Forelimb muscle (tissue), 1 donor: ENCODE measurements around the gene MIS12. TPM values are rescaled to one million over a fixed set of nuclear protein-coding genes. Genes with fewer than 3 reads are reported as not detected.

Experiments used
- DNase-seq: peaks from one replicate; pipeline ENCODE4 v3.0.0-alpha.2; 2013; ENCODE audit warnings: low read depth
- polyA plus RNA-seq: library from polyadenylated mRNA; unstranded; fragments of 120-200 nt; gene quantifications from one replicate; pipeline ENCODE4 v1.2.1, GENCODE V29; 2013; ENCODE audit not compliant: insufficient read length

The MIS12 gene
- polyA plus RNA-seq, 1 donor: 21.8 TPM

DNA sequence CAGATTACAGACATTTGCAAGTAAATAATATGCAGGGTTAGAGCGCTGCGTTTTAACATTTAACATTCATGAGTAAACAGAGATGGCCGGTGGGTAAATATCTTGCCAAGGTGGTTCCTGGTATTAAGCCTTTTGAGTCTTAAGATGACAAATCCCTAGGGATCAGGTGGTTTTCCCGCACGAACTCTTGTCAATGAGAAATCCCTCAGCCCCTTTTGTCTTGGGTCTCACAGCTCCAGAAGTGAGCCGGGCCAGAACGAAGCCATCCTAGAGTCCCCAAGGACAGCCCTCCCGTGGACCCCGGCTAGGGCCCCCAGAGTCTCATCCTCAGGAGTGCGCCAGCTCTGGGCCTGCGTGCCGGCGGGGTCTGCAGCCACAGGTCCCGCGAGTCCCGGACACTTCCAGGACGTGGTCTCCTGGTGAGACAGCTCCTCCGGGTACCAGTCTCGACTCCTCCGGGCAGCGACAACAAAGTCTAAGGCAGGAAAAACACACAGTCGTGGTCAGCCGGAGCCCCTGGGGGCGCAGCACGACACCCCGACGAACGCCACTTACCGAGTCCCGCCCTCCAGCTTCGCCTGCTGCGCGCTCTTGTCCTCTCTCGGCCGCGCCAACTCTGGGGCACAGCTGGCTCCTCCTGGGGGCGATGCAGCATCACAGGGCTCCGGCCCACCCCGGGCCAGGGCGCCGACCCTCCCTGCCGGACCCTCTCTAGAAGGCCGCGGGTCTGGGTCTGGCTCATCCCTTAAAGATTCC is 13.3 kb downstream of the MIS12 start:
- DNase-seq: no peak

DNA sequence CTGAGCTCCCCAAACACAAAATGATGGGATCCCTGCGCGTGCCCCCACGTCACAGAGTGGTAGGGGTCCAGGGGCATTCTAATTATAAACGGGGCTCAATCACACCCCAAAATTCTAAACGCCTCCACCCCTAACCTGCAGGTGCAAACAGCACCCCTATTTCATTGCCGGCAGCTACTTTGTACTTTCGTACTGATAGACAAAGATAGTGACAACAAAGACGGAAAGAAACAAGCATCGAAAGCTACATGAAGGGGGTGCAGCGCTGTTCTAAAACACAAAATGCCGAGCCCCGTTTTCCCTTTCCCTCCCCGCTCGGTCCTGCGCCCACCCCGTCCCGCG is 13.9 kb downstream of the MIS12 start:
- DNase-seq: no peak

DNA sequence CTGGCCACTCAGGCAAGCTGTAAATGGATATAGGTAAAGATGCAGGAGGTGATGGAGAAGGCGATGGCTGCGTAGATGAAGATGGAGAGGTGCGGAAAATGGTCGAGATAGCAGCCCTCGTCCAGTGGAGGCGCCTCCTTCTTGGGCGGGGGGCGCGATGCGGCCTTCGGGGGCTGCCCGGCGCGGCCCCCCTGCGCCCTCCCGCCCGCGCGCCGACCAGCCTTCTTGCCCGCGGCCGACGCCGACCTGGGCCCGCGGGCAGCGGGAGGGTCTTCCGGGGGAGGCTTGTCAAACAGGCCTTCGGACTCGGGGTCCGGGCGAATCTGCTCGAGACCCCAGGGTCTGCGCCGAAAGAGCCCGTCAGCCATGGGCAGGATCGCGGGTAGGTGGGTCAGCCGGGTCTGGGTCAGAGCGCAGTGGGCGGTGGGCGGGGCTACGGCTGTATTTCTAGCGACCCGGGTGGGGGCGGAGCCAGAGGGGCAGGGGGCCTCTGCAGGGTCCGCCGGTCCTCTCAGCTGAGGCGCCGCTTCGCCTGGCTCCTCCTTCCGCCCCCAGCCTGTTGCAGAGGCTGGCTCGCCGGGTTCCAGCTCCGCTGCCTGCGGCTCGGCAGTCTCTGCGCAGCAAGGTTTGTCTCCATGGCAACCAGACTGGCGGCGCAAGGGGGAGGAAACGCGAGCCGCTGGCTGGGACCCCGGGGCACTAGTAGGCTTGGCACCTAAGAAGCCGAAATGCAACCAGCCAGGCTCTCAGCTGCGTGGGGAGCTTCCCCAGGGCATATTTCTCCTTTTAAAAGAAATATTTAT is 14.4 kb downstream of the MIS12 start:
- DNase-seq: peak; percentile 72

DNA sequence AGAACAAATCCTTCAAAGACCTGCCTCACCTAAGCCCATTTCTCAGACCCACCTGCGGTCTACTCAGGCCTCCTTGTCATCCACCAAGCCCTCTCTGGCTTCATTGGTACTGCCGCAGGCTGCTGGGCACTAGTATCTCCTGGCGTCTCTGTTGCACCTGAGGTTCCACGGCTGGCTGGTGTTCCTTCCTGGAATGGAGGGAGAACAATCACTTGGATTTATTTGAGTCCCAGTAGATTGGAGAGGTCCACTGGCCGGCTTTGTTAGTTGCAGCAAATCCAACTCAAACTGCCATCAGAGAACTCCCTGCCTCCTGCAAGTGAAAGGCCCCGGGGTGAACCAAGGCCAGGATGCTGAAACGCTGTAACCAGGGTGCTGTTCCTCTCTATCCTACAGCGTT is 15.3 kb downstream of the MIS12 start:
- no peak for DNase-seq

DNA sequence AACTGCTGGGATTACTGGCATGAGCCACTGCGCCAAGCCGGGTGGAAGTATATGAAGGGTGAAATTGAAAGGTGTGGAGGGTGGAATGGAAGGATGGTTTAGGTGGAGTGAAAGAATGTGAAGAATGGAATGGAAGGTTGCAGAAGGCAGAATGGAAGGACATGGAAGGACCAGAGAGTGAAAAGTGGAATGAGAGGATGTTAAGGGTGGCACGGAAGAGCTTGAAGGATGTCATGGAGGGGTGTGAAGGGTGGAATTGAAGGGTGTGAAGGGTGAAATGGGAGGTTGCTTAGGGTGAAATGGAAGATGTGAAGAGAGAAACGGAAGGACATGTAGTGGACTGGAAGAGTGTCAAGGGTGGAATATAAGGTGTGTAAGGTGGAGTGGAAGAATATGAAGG is 16.2 kb downstream of the MIS12 start:
- no peak for DNase-seq

DNA sequence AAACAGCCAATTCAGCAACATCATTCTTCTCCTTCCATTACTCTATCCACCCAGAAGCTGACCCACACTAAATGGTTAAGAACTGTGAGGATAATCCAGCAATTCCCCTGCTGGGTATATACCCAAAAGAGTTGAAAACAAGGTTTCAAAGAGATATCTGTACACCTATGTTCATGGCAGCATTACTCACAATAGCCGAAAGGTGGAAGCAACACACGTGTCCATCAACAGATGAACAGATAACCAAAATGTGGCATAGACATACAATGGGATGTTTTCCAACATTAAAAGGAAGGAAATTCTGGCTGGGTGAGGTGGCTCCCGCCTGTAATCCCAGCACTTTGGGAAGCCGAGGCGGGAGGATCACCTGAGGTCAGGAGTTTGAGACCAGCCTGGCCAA is 19.9 kb downstream of the MIS12 start:
- no peak for DNase-seq

DNA sequence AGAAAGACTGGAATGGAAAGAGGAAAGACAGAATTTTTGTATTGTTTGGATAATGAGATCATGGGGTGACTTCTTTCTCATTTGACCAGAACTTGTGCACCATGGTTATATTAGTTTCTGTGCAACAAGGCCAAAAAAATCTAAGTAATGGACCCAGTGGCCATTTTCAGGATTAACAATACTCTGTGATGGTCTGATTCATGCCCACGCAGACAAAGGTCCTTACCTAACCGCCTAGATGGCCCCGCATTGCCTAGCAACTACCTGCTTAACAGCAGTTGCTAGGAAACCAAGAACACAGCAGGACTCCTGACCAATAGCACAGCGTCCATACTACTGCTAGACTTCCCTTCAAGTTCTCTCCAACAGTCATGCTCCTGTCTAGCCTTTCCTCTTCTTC is 22.4 kb downstream of the MIS12 start:
- DNase-seq: no peak

DNA sequence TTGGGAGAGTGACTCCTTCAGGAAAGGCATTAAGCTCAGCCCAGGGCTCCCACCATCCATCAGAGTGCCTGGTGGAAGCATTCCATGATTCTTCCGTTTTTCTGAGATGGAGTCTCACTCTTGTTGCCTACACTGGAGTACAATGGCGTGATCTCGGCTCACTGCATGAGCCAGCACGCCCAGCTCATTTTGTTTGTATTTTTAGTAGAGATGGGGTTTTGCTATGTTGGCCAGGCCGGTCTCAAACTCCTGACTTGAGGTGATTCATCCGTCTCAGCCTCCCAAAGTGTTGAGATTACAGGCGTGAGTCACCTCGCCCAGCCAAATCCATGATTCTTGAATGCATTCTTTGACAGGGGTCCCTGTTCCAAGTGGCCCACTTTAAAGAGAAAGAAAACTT is 23.1 kb downstream of the MIS12 start:
- no peak for DNase-seq

DNA sequence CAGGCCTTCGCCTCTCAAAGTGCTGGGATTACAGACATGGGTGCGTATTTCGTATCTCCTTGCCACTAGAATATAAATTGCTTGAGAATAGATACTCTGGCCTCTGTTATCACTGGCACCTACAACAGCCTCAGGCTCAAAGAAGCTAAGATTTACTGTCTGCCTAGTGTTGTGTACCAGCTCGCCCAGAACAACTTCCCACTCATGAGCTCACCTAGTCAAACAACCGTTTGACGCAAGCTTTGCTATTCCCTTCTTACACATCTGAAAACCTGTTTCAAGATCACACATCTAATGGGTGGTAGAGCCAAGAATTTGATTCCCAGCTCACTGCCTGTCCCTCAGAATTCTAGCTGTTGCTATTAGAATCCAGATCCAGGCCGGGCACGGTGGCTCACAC is 24.4 kb downstream of the MIS12 start:
- no peak for DNase-seq

DNA sequence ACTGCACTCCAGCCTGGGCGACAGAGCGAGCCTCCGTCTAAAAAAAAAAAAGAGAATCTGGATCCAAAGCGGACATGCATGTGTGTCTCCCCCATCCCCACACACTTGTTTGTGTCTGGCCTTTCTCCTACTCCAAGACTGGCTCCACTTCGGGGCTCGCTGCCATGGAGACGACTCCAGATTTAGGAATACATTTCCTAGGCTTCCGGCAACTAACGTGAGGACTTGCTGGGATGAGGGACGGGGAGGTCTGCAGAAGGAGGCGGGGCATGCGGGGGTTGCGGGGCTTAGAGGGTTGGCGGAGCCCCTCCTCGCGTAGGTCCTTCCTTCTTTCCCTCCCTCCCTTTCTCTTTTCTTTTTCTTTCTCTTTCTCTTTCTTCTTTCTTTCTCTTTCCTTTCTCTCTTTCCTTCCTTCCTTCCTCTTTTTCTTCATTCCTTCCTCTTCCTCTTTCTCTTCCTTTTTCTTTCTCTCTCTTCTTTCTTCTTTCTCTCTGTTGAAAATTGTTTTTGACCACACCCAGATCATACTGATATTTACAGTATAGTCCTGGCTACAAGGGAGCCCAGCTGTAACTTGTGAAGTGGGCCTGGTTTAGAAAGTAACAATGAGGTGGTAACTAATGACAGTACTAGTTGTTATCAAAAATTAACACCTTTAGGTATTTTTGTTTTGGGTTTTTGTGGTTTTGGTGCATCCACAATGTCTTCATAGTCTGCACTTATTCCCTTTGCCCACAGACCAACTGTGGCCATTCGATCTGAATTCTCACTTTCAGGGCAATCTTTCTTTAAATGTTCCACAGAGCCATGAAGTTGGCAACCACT is 25.2 kb downstream of the MIS12 start:
- DNase-seq: no peak

DNA sequence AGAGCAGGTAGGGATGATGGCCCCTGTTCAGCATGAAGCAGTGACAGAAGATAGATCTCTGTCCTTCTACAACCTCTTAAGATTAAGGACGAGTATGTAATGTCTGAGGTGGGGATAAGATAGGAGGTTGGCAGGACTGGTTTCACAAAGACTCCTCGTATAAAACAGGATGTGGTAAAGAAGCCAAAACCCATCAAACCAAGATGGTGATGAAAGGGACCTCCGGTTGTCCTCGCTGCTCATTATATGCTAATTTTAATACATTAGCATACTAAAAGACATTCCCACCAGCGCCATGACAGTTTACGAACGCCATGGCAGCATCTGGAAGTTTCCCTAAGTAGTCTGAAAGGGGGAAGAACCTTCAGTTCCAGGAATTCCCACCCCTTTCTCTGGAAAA is 27.3 kb downstream of the MIS12 start:
- DNase-seq: no peak

DNA sequence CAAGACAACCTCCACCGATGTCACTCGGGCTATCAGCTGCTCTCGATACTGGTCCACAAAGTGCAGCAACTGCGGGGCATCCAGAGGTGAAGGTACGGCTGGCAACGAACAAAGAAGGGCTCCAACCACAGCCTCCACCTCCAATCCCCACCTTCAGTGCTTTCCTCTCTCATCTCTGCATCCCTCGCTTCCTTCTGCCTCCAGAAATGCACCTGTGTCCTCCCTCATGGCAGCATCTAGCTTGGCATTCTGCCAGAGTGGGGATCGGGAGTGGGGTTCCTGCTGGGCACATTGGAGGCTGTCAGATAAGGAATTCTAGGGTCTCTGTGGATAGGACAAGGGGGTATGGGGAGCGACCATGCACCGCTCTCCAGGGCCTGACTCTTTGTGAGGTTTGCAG is 28.6 kb downstream of the MIS12 start:
- DNase-seq: no peak

DNA sequence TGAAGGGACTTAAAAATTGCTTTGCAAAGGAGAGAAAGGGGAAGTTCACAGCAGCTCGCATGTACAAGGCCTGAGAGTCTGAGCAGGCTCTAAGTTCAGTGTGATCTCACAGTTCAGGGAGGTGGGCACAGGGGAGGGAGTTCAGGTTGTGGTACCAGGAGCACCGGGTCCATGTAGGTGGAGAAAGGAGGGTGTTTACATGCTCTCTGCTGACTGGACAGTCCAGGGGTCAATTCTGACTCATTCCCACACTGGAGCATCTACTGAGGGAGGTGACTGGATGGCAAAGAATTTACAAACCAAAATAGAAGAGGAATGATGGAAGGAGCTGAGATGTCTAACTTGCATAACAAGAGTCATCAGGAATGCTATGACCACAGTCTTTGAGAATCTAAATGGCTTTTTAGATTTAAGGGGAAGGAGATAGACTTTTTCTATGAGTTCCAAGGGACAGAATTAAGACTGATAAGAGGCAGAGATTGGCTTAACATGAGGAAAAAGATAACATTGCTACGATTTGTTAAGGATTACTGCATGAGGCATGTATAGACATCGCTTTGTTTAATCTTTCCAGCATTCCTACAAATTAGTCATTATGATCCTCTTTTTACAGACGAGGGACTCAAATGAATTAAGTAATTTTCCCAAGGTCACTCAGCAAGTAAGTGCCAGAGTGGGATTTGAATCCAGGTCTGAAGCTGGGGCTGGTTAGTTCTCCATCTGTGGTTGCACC is 29.9 kb downstream of the MIS12 start:
- no peak for DNase-seq

DNA sequence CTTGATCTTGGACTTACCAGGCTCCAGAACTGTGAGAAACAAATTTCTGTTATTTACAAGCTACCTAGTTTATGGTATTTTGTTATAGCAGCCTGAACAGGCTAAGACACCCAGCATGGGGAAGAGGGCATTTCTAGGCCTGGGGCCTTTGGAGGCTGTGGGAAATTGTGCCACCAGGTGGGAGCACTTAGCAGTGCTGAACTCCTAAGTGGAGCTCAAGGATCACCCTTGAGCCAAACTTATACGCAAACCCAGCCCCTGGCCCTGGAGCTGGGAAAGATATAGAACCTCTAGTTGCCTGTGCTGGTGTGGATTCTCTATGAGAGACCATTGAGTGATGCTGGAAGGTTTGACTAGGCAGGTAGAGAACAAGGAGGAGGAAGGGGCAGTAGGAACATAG is 36.1 kb downstream of the MIS12 start:
- DNase-seq: no peak

DNA sequence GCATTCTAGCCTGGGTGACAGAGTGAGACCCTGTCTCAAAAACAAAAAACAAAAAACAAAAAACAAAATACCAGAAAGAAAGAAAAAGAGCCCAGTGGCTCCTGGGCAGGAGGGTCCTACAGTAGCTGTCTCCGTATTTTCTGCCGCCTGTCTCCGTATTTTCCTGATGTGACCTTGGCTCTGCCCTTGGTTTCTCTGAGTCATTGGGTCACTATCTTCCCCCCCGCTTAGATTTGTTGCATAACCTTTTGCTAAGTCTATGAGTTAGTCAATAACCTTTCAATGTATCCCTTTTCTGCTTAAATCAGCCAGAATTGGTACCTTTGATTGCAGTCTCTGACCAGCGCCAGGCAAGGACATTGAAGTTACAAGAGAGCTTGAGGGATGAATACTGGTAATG is 36.9 kb downstream of the MIS12 start:
- DNase-seq: no peak

DNA sequence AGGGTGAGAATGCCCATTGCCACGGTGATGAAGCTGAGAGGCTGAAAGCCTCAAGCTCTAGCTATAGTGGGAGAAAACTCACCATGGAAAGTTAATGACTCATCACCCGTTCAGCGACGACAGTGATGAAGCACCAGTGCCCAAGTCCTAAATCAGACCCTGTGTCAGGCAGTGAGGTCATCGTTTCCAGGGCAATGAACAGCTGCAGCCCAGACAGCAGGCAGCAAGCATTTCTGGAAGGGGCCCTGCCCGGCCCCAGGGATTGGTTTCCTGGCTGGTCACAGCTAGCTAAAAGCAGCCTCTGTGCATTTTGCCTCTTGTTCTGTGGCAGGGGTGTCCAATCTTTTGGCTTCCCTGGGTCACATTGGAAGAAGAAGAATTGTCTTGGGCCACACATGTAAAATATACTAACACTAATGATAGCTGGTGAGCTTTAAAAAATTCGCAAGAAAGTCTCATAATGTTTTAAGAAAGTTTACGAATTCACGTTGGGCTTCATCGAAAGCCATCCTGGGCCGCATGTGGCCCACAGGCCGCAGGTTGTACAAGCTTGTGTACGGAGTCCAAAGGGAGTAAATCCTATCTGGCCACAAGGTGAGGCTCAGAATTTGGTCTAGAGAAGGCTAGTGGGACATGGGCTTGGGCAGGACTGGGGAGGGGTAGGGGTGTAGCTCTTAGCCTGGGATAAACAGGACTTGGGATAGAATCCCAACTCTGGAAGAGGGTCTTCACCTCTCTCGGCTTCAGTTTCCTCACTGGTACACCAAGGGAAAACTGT is 40.6 kb downstream of the MIS12 start:
- peak; percentile 34 for DNase-seq

DNA sequence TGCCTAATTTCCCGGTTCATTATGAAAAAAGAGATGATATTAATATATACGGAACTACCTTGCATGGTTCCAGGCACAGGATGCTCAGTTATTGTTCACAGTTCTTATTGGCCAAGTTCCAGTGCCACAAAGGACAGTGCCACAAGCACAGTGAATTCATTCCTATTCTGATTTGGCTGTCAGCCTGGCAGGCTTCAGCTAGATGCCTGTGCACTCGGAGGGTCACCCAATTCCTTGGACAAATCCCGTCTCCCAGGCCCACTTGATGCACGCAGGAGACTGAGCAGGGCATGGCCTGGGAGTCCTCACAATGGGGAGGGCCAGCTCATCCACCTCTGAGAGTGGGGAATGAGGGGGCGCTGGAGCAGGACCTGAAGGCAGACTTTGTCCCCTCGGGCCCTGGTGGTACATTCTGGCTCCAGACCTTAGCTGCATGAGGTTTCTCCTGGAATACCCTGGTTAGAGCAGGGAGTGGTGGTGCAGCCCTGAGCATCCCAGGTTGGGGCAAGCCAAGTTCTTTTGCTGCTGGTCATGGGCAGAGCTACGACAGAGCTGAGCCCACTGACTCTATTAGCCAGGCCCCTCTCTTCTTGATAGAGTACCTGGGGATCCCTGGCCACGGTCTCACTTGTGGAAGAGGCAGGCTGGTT is 41.4 kb downstream of the MIS12 start:
- no peak for DNase-seq

DNA sequence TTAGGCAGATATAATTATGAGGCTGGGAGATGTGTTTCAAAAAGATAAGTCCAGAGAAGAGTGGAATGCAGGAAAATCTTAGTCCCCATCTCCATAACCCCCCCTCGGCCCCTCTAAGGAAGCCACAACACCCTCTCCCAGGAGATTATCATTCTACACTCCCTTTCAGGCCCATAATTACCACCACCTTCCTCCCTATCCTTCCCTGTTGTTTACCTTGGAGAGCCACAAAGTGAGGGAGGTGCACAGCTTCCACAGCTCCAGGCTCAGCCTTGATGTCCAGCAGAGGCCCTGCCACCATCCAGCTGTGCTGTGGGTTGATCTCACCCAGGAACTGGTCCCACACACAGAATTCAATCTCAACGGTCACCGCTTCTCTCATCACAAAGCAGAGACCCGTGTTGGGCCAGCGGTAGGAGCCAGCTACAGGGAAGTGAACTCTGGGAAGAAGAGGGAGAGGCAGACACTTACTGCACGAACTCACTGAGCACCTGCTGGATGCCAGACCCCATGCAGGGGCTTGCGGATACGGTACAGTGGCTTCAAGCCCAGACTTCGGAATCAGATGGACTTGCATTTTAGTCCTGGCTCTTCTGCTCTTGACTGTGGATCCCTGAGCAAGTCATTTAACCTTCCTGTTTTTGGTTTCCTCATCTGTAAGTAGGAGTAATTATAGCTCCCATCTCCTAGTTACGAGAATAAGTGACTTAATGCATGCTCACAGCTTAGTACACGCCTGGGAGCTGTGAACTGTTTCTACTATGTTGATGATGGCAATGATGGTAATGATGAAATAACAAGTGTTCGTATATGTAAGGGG is 44.1 kb downstream of the MIS12 start:
- DNase-seq: no peak

DNA sequence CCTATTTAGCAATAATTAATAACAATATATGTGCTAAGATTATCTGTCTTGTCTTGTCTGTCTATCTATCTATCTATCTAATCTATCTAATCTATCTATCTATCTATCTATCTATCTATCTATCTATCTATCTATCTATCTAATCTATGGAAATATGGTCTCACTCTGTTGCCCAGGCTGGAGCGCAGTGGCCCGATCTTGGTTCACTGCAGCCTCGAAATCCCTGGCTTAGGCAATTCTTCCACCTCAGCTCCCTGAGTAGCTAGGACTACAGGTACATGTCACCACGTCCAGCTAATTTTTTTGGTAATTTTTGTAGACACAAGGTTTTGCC is 44.7 kb downstream of the MIS12 start:
- DNase-seq: no peak

DNA sequence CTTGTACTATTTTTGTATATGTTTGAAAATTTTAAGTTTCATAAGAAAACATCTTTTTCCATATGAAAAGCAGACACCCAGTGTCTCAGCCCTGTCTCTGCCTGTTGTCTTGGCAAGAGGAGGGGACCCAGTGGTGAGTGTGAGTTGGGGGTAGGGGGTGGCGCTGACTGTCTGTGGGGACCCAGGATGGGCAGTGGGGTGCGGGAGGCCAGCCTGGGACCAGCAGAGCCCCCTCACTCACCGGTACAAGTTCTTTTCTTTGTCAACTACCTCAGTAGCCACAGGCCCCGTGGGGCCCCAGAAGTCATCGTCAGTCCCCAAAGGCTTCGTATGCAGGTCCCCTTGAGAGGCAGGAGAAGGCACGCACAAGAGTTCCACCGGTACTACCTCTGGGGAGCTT is 46.2 kb downstream of the MIS12 start:
- no peak for DNase-seq
